Activated CD4-positive, alpha-beta T cell treated with anti-CD3 and anti-CD28 coated beads, Interleukin-2, amount 10 ng/mL, durations not matched to agents 7 days and 5 days (primary cell): Measurements from ENCODE around the gene NEURL1B. TPM values are rescaled to one million over a fixed set of nuclear protein-coding genes. Genes with fewer than 3 reads are reported as not detected.
"Not testable (repeated sequence)": the region's sequence is repeated elsewhere in the genome, so short reads cannot be mapped to it uniquely, and the experiment has no call there.

Source experiments
- CTCF ChIA-PET: fragments of 350-600 bp; sonication (Branson Sonifier 250); formaldehyde crosslinking; loops from one replicate; lab custom pipeline; 2021; ENCODE audit warnings: antibody characterized with exemption; lab: Charles Lee
- POLR2A ChIA-PET: fragments of 350-600 bp; sonication (Branson Sonifier 250); formaldehyde crosslinking; loops from one replicate; lab custom pipeline; 2021; ENCODE audit warnings: antibody characterized with exemption; lab: Charles Lee
- DNase-seq: peaks from one replicate; pipeline ENCODE4 v3.0.0-alpha.2; 2020
- H3K27ac Mint-ChIP-seq: one replicate; pipeline ENCODE4 v1.8.0; 2021; ENCODE audit warnings: mild to moderate bottlenecking, moderate library complexity, mixed read lengths
- H3K27me3 Mint-ChIP-seq: one replicate; pipeline ENCODE4 v1.8.0; 2021; ENCODE audit warnings: mixed read lengths
- H3K36me3 Mint-ChIP-seq: one replicate; pipeline ENCODE4 v1.8.0; 2021; ENCODE audit warnings: low read depth, mixed read lengths
- H3K4me1 Mint-ChIP-seq: one replicate; pipeline ENCODE4 v1.8.0; 2021; ENCODE audit warnings: mixed read lengths
- H3K4me3 Mint-ChIP-seq: one replicate; pipeline ENCODE4 v1.8.0; 2021; ENCODE audit warnings: mild to moderate bottlenecking, moderate library complexity, mixed read lengths
- H3K9me3 Mint-ChIP-seq: one replicate; pipeline ENCODE4 v1.8.0; 2021; ENCODE audit warnings: mixed read lengths
- total RNA-seq, 2 experiments: library from RNA; stranded (reverse); gene quantifications; one replicate each; pipeline ENCODE4 v1.2.3, GENCODE V29; 2021

Gene NEURL1B
- total RNA-seq, 2 experiments from 2014 or later = 7.8 to 8.7 TPM

- Mint-ChIP-seq H3K36me3 (no peaks in the 10 kb centered on the region), H3K27me3 (peaks cover 42% of the 10 kb centered on the region), H3K9me3 (no peaks in the 10 kb centered on the region), H3K27ac (no peak overlapping the region), H3K4me3 (no peak overlapping the region), H3K4me1 (peaks cover 13% of the 10 kb centered on the region)
- DNase-seq = no peak
- ChIA-PET POLR2A (no interaction called here), CTCF (no interaction called here)
Measured at GRCh38 chr5:172703952-172704351, 62.9 kb downstream of the NEURL1B start.

- Mint-ChIP-seq H3K4me3 (no peak overlapping the region), H3K4me1 (peaks cover 13% of the 10 kb centered on the region), H3K36me3 (no peaks in the 10 kb centered on the region), H3K27me3 (peaks cover 36% of the 10 kb centered on the region), H3K27ac (no peak overlapping the region), H3K9me3 (no peaks in the 10 kb centered on the region)
- ChIA-PET CTCF (interaction anchor here (1.4 to 1.8 kb wide), 2 partner anchors 9 to 227 kb away, joined by 4 to 5 read pairs; no protein-coding TSS in a partner anchor), POLR2A (no interaction called here)
- DNase-seq = no peak
Measured at GRCh38 chr5:172705576-172706084, 64.6 kb downstream of the NEURL1B start.

- Mint-ChIP-seq H3K27me3 (peaks cover 29% of the 10 kb centered on the region), H3K36me3 (no peaks in the 10 kb centered on the region), H3K9me3 (no peaks in the 10 kb centered on the region), H3K4me1 (peaks cover 3% of the 10 kb centered on the region), H3K4me3 (no peak overlapping the region), H3K27ac (no peak overlapping the region)
- DNase-seq = no peak
- ChIA-PET CTCF (interaction anchor here (0.6 to 1.8 kb wide), 10 partner anchors 8 to 354 kb away, joined by 3 to 7 read pairs (median 4); partner anchors contain the start of genes DUSP1 and RPL26L1), POLR2A (no interaction called here)
Measured at GRCh38 chr5:172706796-172707195, 65.7 kb downstream of the NEURL1B start.

- no peak overlapping the region for H3K27ac Mint-ChIP-seq
- peaks cover 23% of the 10 kb centered on the region for H3K27me3 Mint-ChIP-seq
- ChIA-PET POLR2A (no interaction called here), CTCF (interaction anchor here (0.8 to 1.6 kb wide), 7 partner anchors 9 to 252 kb away, joined by 3 to 7 read pairs (median 4); partner anchors contain the start of genes DUSP1 and RPL26L1)
- no peak overlapping the region for H3K4me3 Mint-ChIP-seq
- no peaks in the 10 kb centered on the region for H3K4me1 Mint-ChIP-seq
- no peaks in the 10 kb centered on the region for H3K9me3 Mint-ChIP-seq
- no peaks in the 10 kb centered on the region for H3K36me3 Mint-ChIP-seq
- no peak for DNase-seq
Measured at GRCh38 chr5:172707285-172708182, 66.5 kb downstream of the NEURL1B start.

- ChIA-PET POLR2A (no interaction called here), CTCF (interaction anchor here (0.6 to 2.1 kb wide), 4 partner anchors 223 to 434 kb away, joined by 3 to 8 read pairs (median 6); no protein-coding TSS in a partner anchor)
- peaks cover 18% of the 10 kb centered on the region for H3K27me3 Mint-ChIP-seq
- DNase-seq = no peak
- no peaks in the 10 kb centered on the region for H3K9me3 Mint-ChIP-seq
- no peak overlapping the region for H3K4me3 Mint-ChIP-seq
- H3K36me3 Mint-ChIP-seq = no peaks in the 10 kb centered on the region
- no peak overlapping the region for H3K27ac Mint-ChIP-seq
- no peaks in the 10 kb centered on the region for H3K4me1 Mint-ChIP-seq
Measured at GRCh38 chr5:172708183-172708505, 67.1 kb downstream of the NEURL1B start.

- ChIA-PET CTCF (interaction anchor here (0.9 to 1.1 kb wide), 2 partner anchors 221 to 222 kb away, joined by 3 to 6 read pairs; no protein-coding TSS in a partner anchor), POLR2A (no interaction called here)
- Mint-ChIP-seq H3K27me3 (peaks cover 18% of the 10 kb centered on the region), H3K4me1 (no peaks in the 10 kb centered on the region), H3K4me3 (no peak overlapping the region), H3K9me3 (no peaks in the 10 kb centered on the region), H3K27ac (no peak overlapping the region), H3K36me3 (no peaks in the 10 kb centered on the region)
- no peak for DNase-seq
Measured at GRCh38 chr5:172710676-172711075, 69.6 kb downstream of the NEURL1B start.

- POLR2A ChIA-PET = interaction anchor here (0.6 kb wide), 1 partner anchor 1841 kb away, joined by 3 read pairs; no protein-coding TSS in a partner anchor
- CTCF ChIA-PET = interaction anchor here (0.9 to 2.7 kb wide), 5 partner anchors 14 to 273 kb away, joined by 3 to 15 read pairs (median 3); partner anchors contain the start of gene ATP6V0E1
- H3K36me3 Mint-ChIP-seq, DNase-seq, H3K4me1 Mint-ChIP-seq, H3K9me3 Mint-ChIP-seq, H3K27ac Mint-ChIP-seq, H3K4me3 Mint-ChIP-seq: not testable (repeated sequence)
- H3K27me3 Mint-ChIP-seq = peaks cover 18% of the 10 kb centered on the region
Measured at GRCh38 chr5:172711321-172711861, 70.3 kb downstream of the NEURL1B start.

GRCh38 chr5:172712610-172713009 is 71.5 kb downstream of the NEURL1B start:
- CTCF ChIA-PET = interaction anchor here (1.1 to 3.7 kb wide), 6 partner anchors 13 to 619 kb away, joined by 3 to 52 read pairs (median 4); no protein-coding TSS in a partner anchor
- Mint-ChIP-seq H3K27me3 (peaks cover 9% of the 10 kb centered on the region), H3K9me3 (no peaks in the 10 kb centered on the region), H3K27ac (no peak overlapping the region), H3K4me1 (peaks cover 4% of the 10 kb centered on the region), H3K36me3 (no peaks in the 10 kb centered on the region), H3K4me3 (no peak overlapping the region)
- POLR2A ChIA-PET = no interaction called here
- no peak for DNase-seq

GRCh38 chr5:172713113-172713808 is 72.2 kb downstream of the NEURL1B start:
- Mint-ChIP-seq H3K4me3 (no peak overlapping the region), H3K4me1 (peaks cover 4% of the 10 kb centered on the region), H3K27ac (no peak overlapping the region), H3K9me3 (no peaks in the 10 kb centered on the region), H3K36me3 (no peaks in the 10 kb centered on the region), H3K27me3 (peaks cover 8% of the 10 kb centered on the region)
- CTCF ChIA-PET = interaction anchor here (0.6 to 3.7 kb wide), 12 partner anchors 11 to 619 kb away, joined by 3 to 52 read pairs (median 4); partner anchors contain the start of genes DUSP1 and RPL26L1
- peak; percentile 72 for DNase-seq
- POLR2A ChIA-PET = no interaction called here

- Mint-ChIP-seq H3K9me3 (no peaks in the 10 kb centered on the region), H3K27ac (no peak overlapping the region), H3K27me3 (peaks cover 4% of the 10 kb centered on the region), H3K36me3 (no peaks in the 10 kb centered on the region), H3K4me3 (no peak overlapping the region), H3K4me1 (peaks cover 4% of the 10 kb centered on the region)
- ChIA-PET POLR2A (no interaction called here), CTCF (interaction anchor here (0.6 to 3.7 kb wide), 25 partner anchors 8 to 251 kb away, joined by 3 to 52 read pairs (median 4); partner anchors contain the start of genes DUSP1 and RPL26L1)
- no peak for DNase-seq
Measured at GRCh38 chr5:172713809-172714490, 72.9 kb downstream of the NEURL1B start.

GRCh38 chr5:172714491-172715420 is 73.7 kb downstream of the NEURL1B start:
- peaks cover 4% of the 10 kb centered on the region for H3K27me3 Mint-ChIP-seq
- no peaks in the 10 kb centered on the region for H3K36me3 Mint-ChIP-seq
- no peak overlapping the region for H3K4me3 Mint-ChIP-seq
- peak; percentile 68 for DNase-seq
- no peaks in the 10 kb centered on the region for H3K9me3 Mint-ChIP-seq
- CTCF ChIA-PET = interaction anchor here (0.5 to 3.7 kb wide), 25 partner anchors 9 to 617 kb away, joined by 3 to 52 read pairs (median 4); partner anchors contain the start of genes DUSP1 and RPL26L1
- no peak overlapping the region for H3K27ac Mint-ChIP-seq
- peaks cover 4% of the 10 kb centered on the region for H3K4me1 Mint-ChIP-seq
- POLR2A ChIA-PET = interaction anchor here (0.6 kb wide), 1 partner anchor 50 kb away, joined by 3 read pairs; no protein-coding TSS in a partner anchor
